ENCODE measurements around the gene NFATC4.

DNA sequence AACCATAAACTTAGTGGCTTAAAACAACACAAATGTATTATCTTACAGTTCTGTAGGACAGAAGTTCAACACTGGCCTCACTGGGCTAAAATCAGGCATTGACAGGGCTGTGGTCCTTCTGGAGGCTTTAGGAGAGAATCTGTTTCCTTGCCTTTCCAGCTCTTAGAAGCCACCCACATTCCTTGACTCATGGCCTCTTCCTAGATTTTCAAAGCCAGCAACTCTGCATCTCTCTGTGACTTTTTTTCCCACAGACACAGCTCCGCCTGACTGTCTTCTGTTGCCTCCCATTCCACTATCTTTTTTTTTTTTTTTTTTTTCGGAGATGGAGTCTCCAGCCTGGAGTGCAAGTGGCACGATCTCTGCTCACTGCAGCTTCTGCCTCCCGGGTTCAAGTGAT lies 11.8 kb upstream of the NFATC4 start:
- TF ChIP-seq POLR2A (IDR thresholded peaks at IDR 0.05; ENCODE audit: low read length) (no peak), GATA1 (IDR thresholded peaks at IDR 0.05; ENCODE audit: low read depth, low read length) (no peak)

Data from erythroblast (primary cell).